GM18526 (cell line): ENCODE measurements around the gene ZDHHC8.

Experiments
- POLR2A ChIP-seq: IDR thresholded peaks from 3 replicates; pipeline ENCODE4 v1.6.1; 2011; ENCODE audit not compliant: insufficient read length; ENCODE audit errors: extremely low read depth

Gene ZDHHC8

GRCh38 chr22:20091690-20092476 lies 39.7 kb upstream of the ZDHHC8 start:
- TF ChIP-seq POLR2A, result no peak

GRCh38 chr22:20092477-20092854 lies 39.1 kb upstream of the ZDHHC8 start:
- TF ChIP-seq POLR2A, result no peak

DNA sequence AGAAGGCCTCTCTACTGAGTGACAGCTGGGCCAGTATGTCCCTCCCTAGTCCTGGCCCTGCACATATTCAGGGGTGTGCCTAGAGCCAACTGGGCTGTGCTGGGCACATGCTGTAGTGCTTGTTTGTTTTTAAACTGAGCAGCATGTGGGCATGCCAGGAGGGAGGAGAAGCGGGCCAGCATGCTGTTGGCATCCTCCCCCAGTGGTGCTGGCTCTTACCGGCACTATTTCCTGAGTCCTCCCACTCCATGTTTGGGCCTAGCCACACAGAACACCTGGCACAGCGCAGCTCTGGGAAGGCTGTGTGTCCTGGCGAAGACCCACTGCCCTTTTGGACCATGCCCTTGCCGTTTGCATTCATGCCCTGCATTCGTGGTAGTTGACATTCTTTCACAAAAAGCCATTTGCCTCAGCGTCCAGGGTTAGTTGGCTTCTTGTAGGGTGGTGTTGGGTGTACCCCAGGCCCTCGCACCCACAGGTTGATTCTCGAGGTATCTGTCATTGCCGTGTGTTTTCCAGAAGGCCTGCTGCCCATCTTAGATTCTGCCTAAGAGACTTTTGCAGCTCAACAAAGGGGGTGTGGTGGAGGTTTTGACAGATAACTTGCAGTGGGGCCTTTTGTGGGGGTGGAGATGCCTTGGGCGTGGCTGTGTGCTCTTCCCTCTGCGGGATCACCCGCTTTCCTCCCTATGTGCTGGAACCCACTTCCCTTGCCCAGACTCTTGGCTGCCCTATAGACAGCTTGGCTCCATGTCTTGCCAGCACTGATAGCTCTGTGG lies 38.0 kb upstream of the ZDHHC8 start:
- TF ChIP-seq POLR2A, result no peak

GRCh38 chr22:20094197-20094807 lies 37.3 kb upstream of the ZDHHC8 start:
- TF ChIP-seq POLR2A, result no peak

DNA sequence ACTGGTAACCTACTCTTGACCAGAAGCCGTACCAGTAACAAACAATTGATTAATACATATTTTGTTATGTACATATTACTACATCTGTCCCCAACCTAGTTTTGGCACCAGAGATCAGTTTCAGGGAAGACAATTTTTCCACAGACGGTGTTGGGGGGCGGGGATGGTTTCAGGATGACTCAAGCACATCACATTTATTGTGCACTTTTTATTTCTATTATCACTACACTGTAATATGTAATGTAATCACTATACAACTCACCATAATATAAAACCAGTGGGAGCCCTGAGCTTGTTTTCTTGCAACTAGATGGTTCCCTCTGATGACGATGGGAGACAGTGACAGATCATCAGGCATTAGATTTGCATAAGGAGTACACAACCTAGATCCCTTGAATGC lies 36.1 kb upstream of the ZDHHC8 start:
- TF ChIP-seq POLR2A, result no peak

DNA sequence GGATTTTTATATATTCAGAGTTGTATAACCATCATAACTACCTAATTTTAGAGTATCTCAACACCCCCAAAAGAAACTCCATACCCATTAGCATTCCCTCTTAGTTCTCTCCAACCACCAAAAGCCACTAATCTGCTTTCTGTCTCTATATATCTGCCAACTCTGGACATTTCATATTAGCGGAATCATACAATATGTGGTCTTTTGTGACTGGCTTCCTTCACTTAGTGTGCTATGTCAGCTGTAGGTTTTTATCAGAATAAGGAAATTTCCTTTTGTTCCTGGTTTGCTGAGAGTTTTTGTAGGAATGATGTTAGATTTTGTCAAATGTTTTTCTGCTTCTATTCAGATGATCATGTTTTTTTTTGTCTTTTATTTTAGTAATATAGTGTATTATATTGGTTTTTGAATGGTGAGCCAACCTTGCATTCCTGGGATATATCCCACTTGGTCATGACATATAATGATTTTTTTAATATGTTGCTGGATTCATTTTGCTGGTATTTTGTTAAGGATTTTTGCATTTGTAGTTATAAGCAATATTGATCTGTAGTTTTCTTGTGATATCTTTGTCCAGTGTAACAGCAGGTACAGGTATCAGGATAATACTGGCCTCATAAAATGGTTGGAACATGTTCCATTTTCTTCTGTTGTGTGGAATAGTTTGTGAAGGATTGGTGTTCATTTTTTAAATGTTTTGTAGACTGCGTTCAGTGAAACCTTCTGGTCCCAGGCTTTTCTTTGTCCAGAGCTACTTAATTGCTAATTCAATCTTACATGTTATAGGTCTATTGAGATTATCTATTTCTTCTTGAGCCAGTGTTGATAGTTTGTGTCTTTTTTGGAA lies 34.8 kb upstream of the ZDHHC8 start:
- no peak for TF ChIP-seq POLR2A

DNA sequence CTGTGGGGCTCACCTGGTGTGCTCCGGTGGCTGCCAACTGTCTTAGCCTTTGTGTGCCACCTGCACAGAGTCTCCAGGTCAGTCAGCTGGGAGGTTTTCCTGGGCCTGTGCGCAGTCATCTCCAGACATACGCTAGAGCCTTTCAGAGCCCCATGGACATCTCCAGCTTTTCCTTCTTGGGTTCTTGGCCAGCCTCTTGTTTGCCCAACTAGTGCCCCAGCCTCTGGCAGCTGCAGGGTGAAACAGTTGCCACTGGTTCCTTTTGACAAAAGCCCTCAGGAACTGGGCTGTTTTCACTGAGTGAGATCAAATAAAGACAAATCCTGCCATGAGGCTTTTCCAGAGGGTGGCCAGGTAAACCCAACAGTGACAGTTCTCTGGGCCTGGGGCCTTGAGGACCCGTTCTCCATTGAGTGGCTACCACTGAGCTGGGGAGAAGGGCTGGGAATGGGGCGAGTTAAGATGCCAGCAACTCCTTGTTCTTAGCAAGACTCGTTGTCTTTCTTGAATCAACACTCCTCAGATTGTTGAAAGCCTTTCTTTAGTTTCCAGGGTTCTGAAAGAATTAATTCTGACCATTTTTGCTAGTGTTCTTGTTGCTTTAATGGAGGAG lies 32.4 kb upstream of the ZDHHC8 start:
- TF ChIP-seq POLR2A, result no peak

GRCh38 chr22:20101638-20102037 lies 30.0 kb upstream of the ZDHHC8 start:
- no peak for TF ChIP-seq POLR2A

- TF ChIP-seq POLR2A, result no peak
These were observed 29.3 kb upstream of the ZDHHC8 start for GRCh38 chr22:20102203-20102780.

DNA sequence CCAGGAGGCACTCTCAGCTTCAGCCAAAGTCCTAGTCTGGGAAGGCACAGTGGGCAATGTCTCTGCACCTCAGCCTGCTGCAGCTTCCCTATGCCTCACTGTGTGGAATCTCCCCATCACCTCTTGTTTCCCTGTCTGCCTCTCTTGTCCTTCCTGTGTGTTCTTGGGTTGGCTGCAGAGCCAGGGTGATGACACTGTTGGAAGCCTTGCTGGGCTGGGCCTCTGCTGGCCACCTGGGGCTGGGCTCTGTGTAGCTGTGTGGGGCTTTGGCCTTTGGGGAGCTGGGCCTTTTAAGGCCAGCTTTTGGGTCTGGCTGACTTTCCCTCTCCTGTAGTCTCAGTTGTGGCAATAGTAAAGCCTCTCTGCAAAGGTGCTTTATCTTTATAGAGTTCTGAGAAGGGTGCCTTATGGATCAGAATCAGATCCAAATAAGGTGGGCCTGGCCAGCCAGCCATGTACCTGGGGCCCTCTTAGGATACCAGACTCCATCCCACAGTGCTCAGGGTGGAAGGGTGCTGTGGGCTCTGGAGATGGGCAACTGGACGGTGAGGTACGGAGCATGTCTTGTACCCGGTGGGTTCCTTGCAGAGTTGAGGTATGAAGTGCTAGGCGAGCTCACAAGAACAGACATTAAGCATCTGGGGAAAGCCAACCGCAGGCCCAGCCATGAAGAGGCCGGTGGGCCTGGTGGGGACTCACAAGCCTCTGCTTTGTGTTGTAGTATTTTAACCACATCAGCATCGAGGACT lies 26.0 kb upstream of the ZDHHC8 start:
- no peak for TF ChIP-seq POLR2A

- TF ChIP-seq POLR2A, result no peak
These were observed 25.3 kb upstream of the ZDHHC8 start for GRCh38 chr22:20106205-20106848.

- TF ChIP-seq POLR2A, result no peak
These were observed 24.8 kb upstream of the ZDHHC8 start for GRCh38 chr22:20106849-20107237.

- no peak for TF ChIP-seq POLR2A
These were observed 24.1 kb upstream of the ZDHHC8 start for GRCh38 chr22:20107471-20107901.
